PC-9 (cell line): ENCODE measurements around the gene HES1.

Experiments
- EZH2 ChIP-seq: fragments of 200-600 bp; sonication (generic); IDR thresholded peaks from 2 replicates; pipeline ENCODE4 v1.8.0; 2017; ENCODE audit warnings: antibody characterized with exemption, low read depth
- TF ChIP-seq, protein P1 (sequence below): fragments of 200-600 bp; sonication (generic); conservative IDR thresholded peaks from 2 replicates; pipeline ENCODE4 v1.6.1; 2017; ENCODE audit warnings: mixed run types, antibody characterized with exemption, mild to moderate bottlenecking, moderate library complexity

DNA sequence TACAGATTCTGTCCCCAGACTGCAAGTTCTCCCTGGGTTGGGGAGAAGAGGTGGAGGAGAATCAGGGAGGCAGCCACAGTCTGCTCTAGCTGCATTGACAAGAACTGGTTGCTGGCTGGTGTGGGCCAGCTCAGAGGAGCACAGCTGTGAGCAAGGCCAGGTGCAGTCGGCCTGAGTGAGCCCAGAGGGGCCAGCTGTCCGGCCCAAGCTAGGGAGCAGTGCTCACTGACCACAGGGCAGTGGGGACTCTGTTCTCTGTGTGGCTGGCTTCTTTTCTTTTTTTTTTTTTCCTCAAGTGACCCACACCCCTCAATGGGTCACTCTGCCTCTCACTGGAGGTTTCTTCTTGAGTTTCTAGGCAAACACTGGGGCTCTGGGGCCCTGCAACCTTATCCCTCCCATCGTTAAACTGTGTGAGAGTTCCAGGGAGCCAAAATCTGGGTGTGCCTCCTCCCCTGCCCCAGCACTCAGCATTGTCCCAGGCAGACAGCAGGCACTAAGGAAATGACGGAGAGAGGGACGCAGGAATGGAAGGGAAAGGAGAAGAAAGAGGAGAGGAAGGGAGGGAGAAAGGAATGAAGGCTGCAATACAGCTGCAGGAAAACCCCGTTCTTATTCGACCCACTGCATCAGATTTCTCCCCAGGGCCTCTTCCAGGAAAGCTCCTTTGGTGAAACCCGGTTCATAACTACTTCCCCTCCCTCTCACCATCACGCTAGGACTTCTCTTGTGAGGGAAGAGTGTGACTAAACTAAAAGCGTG is 37.7 kb upstream of the HES1 start:
- TF ChIP-seq, protein P1, sequence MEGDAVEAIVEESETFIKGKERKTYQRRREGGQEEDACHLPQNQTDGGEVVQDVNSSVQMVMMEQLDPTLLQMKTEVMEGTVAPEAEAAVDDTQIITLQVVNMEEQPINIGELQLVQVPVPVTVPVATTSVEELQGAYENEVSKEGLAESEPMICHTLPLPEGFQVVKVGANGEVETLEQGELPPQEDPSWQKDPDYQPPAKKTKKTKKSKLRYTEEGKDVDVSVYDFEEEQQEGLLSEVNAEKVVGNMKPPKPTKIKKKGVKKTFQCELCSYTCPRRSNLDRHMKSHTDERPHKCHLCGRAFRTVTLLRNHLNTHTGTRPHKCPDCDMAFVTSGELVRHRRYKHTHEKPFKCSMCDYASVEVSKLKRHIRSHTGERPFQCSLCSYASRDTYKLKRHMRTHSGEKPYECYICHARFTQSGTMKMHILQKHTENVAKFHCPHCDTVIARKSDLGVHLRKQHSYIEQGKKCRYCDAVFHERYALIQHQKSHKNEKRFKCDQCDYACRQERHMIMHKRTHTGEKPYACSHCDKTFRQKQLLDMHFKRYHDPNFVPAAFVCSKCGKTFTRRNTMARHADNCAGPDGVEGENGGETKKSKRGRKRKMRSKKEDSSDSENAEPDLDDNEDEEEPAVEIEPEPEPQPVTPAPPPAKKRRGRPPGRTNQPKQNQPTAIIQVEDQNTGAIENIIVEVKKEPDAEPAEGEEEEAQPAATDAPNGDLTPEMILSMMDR = no peak
- TF ChIP-seq EZH2 = no peak
